SKM-1 (cell line): ENCODE measurements around the gene SEMG2.

Experiments
- DNase-seq: peaks from one replicate; lab custom pipeline; 2025; ENCODE audit not compliant: unreplicated experiment; lab: John Stamatoyannopoulos, UW

The SEMG2 gene, protein sequence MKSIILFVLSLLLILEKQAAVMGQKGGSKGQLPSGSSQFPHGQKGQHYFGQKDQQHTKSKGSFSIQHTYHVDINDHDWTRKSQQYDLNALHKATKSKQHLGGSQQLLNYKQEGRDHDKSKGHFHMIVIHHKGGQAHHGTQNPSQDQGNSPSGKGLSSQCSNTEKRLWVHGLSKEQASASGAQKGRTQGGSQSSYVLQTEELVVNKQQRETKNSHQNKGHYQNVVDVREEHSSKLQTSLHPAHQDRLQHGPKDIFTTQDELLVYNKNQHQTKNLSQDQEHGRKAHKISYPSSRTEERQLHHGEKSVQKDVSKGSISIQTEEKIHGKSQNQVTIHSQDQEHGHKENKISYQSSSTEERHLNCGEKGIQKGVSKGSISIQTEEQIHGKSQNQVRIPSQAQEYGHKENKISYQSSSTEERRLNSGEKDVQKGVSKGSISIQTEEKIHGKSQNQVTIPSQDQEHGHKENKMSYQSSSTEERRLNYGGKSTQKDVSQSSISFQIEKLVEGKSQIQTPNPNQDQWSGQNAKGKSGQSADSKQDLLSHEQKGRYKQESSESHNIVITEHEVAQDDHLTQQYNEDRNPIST

DNA sequence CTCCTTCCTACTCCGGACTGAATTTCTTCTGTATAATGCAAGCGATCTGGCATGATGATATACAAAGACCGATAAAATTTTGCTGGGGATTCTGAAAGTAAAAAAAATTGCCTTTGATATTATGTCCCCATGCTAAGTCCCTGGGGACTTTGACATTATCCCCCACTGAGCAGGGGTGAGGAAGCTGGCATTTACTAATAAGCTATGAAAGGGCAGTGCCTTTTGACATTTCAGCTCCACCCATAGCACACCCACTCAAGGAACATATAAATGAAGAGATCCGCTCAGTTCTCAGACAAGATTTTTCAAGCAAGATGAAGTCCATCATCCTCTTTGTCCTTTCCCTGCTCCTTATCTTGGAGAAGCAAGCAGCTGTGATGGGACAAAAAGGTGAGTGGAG, at the start of gene SEMG2:
Gene SEMG2, plus strand, starts transcription at position 298 of the 400 bp plus-strand sequence. Its CDS starts 17 bp downstream, at position 315.
- DNase-seq, result no peak

DNA sequence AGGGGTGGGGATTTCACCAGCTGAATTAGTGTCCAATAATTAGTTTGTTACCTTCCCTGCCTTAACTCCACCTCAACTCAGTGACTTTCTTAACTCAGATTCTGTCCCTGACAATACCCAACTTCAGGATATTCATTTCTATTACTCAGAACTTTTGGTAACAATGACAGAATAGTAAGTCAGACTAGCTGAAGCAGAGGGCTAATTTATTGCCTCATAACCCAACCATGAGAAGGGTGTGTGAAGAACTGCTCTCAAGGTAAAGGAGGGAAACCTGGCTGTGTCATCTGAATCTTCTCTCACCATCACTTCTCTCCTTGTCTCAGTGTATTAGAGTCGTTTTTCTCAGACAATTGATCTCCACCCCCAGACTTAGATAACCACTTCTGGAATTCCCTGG, 47.7 kb upstream of the SEMG2 start:
- no peak for DNase-seq

DNA sequence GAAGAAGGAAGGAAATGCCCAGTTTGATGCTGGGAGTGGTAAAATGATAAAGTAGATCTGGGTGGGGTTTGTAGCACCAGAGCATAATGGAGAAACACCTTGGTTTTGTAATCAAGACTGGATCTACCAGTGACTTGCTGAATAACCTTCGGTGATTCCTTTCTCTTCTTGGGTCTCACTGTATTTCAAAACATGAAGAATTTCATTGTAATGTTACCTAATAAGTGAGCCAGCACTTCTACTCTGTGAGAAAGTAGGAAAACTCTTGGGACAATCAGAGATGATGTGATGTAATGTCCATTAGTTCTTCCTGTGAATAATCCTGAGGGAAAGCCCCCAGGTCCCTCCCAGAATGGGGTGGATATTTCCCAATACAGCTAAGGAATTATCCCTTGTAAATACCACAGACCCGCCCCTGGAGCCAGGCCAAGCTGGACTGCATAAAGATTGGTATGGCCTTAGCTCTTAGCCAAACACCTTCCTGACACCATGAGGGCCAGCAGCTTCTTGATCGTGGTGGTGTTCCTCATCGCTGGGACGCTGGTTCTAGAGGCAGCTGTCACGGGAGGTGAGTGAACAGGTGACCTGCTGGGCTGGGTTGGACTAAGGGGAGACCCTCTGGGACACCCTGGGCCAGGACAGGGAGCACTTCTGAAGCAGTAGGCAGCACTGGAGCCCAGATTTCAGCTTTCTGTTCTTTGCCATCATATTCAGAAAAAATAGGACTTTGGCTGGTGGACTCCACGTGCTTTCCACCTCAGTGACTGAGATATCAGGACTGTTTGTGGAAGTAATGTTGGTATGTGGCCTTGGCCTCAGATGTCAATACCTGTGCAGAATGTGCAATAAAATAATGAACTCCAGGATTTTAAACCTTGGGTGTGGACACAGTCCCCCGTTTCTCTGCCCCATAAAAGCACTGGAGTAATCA, 46.5 kb upstream of the SEMG2 start, which contains the start of gene PI3:
Gene PI3, plus strand, starts transcription at position 469 of the 931 bp plus-strand sequence. Its CDS starts 21 bp downstream, at position 490.
- DNase-seq, result no peak

DNA sequence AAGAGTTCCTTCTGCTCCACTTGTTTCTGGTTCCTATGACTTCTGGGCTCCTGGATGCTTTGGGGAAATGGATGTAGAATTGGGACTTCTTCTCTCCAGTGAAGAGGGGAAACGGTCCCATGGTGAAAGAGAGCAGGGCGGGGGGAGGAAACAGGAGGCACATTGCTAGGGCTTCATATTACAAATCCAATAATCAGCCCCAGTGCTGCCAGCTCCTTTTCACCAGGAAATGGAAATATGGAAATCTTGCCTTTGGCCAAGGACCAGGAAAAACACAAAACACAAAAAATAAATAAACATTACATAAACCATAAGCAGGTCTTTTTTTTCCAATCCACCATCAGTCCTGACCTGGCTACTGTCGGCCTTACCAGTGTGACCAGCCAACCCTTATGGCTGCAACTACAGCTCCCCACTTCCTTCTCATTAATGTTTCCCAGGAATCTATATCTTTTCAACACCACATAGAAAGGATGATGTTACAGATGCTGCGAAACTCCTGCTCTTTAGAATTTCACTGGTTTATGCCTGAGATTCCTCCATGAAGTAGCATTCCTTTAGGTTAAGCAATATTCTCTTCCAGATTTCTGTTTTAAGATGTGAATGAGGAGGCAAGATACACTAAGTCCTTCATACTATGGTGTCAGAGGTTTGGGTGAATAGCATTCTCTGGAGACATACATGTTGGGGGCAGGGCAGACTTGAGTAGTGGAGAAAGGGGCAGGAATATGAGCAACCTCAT, 44.5 kb upstream of the SEMG2 start:
- DNase-seq, result no peak

DNA sequence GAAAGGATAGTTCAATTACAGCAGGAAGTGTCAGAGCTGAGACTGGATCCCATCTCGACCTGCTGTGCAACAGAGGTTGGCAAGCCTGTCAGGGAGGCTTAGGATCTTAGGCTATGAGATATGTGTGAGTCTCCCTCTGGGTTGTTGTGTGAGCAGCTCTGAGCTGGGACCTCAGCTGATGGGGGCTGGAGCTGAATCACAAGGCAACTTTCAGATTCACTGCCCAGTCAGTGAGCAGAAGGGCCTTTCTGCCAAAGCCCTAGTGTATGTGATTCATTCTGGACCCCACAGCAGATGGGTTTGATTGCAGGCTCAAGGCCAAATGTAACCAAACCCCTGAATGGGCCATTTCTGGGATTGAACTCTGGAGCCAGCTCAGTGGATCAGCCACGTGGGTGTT, 42.0 kb upstream of the SEMG2 start:
- no peak for DNase-seq

DNA sequence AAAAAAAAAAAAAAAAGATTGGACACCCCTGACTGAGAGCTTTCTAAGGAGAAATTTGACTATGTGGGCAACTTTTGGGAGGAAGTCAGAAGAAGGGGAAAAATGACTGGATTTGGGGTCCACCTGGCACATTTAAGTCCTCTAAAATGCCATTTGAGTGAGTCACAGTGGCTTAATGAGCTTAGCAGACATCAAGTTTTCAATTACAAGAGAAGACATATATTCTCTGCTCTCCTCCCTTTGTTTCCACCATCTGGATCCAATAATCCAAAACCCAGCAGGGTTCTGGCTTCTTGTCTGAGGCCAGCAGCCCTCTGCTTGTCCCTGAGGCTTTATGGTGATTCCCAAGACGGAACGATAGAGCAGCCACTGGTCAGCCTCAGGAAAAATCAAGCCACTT, 39.5 kb upstream of the SEMG2 start:
- DNase-seq, result no peak

DNA sequence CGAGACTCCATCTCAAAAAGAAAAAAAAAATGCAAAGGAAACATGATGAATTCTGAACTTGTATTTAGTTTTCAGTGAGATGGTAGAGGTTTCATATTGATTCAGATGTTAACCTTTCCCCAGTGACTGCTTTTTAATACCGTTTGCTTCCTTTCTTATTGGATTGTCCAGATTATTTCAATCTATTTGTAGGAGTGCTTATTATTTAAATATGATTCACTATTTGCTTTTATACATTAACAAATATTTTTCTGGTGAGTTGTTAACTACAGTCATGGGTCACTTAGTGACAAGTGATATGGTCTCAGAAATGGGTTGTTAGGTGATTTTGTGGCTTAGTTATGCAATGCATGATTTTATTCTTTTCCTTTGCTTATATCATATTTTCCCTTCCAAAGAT, 38.1 kb upstream of the SEMG2 start:
- no peak for DNase-seq

DNA sequence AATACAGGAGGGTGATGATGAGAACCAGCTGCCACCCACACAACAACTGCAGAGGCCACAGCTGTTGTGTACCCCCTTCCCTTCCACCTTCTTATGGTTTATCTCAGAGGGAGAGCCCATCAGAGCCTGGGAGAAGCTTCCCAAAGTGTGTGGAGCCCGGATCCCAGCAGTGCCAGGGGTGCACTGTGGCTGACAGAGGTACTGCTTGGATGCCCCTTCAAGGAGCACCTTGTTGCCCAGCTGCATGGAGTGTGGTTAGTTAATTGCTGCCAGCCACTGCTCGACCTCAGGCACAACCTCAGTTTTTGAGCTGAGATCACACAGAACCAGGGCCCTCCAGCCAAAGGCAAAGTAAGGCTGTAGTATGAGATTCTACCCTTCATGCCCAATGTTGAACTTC, 33.5 kb upstream of the SEMG2 start:
- DNase-seq, result no peak

DNA sequence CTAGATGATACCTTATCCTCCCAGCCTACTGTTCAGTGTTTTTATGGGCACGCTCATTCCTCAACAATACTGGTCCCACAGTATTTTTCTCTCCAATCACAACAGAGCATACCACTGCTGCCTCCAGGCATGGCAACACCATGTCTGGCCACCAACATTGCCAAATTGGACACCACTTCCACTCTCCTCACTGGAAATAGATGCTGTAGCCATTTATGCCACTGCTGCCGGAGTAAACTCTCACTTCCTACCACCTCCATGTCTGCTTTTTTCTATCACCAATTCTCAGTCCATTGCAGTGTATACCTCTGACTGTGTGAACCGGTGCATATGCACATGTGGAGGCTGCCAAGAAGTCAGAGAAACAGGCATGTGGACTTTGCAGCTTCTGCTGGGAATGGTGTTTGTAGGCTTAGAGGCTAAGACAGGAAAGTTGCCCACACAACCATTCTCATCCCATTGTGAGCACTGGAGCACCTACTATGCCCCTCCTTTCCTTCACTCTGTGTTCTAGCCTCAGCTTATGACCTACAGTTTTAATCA, 32.0 kb upstream of the SEMG2 start:
- DNase-seq, result no peak

DNA sequence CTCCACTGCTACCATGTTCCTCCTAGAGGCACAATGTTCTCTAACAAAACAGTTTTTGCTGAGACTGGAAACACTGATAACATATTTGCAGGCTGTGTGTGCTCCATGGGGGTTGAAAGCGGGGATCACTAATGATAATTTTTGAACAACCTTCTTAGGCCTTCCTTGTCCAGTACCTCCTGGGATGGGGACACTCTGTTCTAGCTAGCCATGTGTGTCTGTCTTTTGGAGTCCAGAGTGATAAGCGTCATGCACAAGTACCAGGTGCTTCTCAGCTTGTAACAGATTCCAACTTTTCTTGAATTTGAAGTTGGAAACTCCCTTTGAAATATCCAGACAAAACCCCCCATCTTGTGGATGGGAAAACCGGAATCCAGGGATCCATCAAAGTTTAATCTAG, 31.3 kb upstream of the SEMG2 start:
- no peak for DNase-seq

DNA sequence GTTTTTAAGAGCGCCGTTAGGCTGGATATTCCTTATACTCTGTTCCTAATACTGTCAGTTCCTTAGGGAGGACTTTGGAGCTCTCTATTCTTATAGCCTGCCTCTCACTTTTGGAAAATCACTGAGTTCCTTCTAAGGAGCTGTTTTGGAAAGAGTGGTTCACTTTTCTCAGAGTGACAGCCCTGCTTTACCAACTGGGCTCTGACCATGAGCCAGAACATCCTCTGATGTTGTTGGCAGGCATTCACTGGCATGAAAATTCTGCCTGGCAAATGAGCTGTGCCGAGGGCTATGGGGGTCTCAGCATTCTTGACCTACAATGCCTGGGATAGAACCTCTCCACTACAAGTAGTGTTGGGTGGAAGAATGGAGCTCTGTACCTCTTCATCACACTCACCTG, 29.2 kb upstream of the SEMG2 start:
- DNase-seq, result no peak

DNA sequence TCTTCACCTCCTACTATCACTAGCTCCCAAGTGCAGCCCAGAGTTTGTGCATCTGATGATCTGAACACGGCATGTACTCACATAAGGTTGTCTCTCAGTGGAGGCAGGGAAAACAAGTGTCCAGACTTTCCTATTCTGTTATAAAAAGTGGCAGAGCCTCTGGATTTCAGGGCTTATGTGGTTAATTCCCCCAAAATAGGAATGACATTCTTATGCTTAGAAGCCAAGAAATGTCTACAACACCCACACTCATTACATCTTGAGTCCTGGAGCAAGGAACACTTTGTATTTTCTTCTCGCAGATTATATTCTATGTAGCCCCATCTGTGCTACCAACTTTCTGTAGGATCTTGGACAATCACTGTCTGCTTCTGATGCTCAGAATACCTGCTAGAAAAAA, 27.8 kb upstream of the SEMG2 start:
- DNase-seq, result no peak

DNA sequence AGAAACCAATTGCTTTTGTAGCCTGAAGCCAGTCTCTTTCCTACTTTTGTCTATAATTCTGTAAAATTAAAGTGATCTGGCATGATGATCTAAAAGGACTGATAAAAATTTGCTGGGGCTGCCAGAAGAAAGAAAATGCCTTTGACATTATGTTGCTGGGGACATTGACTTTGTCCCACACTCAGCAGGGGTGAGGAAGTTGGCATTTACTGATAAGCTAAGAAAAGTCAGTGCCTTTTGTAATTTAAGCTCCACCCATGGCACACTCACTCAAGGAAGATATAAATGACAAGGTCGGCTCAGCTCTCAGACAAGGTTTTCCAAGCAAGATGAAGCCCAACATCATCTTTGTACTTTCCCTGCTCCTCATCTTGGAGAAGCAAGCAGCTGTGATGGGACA, 14.4 kb upstream of the SEMG2 start, which contains the start of gene SEMG1:
Gene SEMG1, plus strand, starts transcription at position 309 of the 400 bp plus-strand sequence. Its CDS starts 21 bp downstream, at position 330.
- no peak for DNase-seq

DNA sequence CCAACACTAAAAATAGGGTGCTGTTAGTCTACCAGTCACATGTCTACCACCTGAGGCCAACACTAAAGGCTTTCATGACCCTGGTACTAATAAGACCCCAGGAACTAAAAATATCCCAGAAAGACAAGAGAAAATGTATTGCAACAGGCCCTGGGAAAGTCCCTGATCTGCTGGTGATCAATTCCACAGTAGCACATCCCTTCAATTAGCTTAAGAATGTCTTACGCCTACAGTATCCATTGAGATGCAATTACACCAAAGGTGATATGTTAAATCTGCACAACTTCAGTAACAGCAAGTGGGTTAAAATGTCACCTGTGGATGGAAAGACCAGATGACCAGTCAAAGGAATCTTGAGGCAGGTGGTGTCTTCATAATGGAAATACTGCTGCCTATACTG, 11.2 kb upstream of the SEMG2 start:
- DNase-seq, result no peak

DNA sequence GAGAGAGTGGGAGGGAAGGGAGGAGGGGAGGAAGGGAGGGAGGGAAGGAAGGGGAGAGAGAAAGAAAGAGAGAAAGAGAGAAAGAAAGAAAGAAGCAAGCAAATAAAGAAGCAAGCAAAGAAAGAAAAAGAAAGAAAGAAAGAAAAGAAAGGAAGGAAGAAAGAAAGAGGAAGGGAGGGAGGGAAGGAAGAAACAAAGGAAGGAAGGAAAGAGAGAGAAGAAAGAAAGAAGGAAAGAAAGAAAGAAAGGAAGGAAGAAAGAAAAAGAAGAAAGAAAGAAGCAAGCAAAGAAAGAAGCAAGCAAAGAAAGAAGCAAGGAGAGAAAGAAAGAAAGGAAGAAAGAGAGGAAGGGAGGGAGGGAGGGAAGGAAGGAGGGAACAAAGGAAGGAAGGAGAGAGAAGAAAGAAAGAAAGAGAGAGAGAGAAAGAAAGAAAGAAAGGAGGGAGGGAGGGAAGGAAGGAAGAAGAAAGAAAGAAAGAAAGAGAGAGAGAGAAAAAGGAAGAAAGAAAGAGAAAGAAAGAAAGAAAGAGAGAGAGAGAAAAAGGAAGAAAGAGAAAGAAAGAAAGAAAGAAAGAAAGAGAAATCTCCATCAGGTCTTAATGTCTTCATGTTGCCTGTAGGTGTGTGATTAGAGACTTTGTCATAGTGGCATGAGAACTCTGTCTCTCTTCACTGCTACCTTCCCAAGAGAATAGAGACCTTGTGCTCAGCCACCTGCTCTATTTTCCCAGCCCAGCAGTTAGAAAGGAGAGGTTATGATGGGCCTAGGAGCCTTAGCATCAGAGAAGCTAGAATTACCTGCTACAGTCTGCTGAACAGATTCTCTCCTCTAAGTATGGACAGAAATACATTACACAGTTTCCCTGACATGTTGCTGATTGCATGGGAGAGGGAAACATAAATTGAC, 9.4 kb upstream of the SEMG2 start:
- no peak for DNase-seq

DNA sequence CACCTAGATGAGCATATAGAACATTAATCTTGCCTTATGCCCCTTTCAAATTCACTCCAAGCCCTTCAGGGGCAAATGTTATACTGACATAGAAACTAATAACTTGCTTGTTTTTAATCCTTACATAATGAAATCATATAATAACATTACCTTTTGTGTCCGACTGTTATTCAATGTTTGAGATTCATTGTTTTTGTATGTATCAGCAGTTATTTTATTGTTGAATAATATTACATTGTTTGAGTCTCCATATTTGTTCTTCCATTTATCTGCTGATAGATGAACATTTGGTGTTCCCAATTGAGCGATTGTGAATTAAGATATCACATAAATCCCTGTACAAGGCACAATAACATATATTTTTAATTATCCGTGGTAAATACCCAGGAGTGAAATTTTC, 8.3 kb upstream of the SEMG2 start:
- DNase-seq, result no peak

DNA sequence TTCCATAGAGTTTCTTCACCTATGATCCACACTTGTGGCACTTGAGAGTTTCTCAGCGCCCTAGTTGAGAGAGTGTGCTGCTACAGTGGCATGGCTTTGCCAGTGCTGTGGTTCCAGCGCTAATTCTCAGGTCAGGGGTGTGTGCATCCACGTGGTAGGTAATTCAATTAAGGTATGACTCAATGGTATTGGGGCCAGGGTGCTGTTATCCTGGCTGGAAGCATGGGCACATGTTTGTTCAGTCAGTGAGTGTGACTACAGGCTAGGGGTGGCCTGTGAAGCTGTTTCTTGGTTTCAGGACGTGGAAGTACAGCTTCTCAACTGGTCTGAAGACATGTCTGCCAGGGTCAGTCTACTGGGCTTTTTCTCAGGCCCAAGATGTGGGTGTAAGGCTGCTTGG, 3.0 kb upstream of the SEMG2 start:
- DNase-seq, result no peak

DNA sequence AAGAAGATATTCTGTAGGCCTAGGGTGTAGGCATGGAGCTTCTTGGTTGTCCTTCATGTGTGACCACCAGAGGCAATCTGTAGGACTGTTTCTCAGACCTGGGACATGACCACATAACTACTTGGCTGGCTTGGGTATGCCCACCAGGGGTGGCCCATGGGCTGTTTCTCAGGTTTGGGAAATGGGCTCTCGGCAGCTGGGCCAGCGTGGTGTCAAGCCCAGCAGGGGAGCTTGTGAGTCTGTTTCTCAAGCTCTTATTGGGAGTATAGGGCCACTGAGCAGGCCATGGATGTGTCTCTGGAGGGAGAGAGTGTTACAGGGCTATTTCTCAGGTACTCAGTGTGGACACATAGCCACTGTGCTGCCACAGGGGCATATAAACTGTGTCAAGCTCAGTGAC, 2.5 kb upstream of the SEMG2 start:
- DNase-seq, result no peak

DNA sequence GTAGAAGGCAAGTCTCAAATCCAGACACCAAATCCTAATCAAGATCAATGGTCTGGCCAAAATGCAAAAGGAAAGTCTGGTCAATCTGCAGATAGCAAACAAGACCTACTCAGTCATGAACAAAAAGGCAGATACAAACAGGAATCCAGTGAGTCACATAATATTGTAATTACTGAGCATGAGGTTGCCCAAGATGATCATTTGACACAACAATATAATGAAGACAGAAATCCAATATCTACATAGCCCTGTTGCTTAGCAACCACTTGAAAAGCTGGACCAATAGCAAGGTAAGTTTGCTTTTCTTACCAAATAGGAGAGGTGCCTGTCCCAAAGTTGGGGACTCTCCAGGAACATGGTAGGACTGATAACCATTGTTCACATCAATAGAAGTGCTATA, 2.0 kb downstream of the SEMG2 start:
- no peak for DNase-seq

DNA sequence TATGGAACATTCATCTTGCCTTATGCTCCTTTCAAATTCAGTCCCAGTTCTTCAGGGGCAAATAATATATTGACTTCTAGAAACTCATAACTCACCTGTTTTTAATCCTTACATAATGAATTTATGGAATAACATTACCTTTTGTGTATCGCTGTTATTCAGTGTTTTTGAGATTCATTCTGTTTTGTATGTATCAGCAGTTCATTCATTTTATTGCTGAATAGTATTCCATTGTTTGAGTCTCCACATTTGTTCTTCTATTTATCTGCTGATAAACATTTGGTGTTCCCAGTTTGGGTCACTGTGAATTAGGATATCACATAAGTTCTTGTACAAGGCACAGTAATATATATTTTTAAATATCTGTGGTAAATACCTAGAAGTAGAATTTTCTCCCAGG, 5.1 kb downstream of the SEMG2 start:
- DNase-seq, result no peak
